GM04504 (cell line): ENCODE results near the gene CHI3L1.

Experiments
- DNase-seq: peaks from one replicate; pipeline ENCODE4 v3.0.0-alpha.2; 2012; ENCODE audit warnings: low read depth

Gene CHI3L1

GRCh38 chr1:203206129-203206687 is 19.7 kb upstream of the CHI3L1 start:
- no peak for DNase-seq

DNA sequence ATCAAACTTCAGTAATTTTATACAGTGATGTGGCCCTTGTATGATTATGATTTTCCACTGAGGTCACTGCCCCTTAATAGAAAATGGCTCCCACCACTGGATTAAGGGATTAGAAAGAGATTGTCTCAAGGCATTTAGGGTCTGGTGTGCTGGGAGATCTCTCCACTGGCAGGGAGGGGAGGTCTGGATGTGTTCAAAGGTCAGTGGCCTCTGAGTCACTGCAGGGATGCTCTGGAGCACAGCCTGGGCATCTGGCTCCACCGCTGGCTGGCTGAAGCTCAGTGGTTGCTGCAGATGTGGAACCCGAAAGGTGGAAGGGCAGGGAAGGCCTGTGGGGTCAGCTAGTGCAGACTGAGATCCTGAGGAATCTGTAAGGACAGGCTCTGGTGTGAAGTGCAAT is 18.3 kb upstream of the CHI3L1 start:
- DNase-seq: no peak

- DNase-seq: peak; percentile 73
Measured at GRCh38 chr1:203202431-203203245, 16.1 kb upstream of the CHI3L1 start.

DNA sequence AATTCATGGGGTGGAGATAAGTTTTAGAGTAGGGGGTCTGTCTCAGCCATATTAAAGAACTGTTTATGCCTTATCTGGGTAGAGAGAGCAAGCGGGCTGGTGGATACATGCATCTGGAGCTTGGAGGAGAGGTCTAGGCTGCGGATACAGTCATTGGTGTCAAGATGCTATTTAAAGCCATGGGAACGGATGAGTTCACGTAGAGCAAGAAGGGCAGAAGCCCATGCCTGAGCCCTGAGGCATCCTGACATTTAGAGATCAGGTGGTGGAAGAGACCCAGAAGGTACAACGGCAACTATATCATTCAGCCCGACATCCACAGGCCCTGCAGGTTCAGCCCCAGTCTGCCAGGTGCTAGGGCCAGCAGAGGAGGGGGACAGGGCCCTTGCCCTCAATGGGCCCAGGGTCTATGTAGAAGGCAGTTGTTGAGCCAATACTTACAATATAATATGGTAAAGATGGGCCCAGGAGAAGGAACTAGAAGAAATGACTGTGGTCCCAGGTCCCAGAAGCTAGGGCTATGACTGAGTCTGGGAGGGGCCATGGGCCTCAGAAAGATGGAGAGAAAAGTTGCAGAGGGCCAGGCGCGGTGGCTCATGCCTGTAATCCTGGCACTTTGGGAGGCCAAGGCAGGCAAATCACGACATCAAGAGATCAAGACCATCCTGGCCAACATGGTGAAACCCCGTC is 15.2 kb upstream of the CHI3L1 start:
- no peak for DNase-seq

GRCh38 chr1:203200916-203201315 is 14.4 kb upstream of the CHI3L1 start:
- no peak for DNase-seq

DNA sequence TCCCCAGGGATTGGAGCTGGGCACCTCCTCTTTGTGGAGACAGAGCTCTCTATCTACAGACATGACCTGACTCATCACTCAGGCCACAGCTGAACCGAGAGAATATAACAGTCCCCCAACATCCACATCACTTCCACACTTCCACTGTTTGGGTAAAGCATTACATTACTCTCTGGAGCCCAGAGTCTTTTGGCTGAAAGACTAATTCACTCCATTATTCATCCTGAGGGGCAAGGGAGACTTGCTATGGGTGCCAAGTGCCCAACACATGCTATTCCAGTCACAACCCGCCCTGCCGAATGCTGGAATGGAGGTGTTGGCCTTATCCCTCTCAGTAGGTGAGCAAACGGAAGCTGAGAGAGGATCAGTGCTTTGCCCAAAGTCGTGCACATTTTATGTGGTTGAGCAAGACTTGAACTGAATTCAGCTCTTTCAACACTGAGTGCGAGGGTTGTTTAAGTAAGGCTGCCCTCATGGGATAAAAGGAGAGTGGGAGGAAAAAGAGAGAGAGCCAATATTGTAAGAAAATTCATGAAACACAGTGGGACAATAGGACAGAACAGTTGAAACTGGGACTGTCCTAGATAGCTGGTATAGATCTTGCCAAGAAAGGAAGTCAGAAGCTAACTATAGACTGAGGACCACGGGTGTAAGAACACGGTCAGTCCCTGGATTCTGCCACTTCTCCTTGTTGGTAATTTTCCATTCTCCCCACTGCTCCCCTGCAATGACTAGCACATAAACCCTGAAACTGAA is 13.5 kb upstream of the CHI3L1 start:
- DNase-seq: peak; percentile 28

DNA sequence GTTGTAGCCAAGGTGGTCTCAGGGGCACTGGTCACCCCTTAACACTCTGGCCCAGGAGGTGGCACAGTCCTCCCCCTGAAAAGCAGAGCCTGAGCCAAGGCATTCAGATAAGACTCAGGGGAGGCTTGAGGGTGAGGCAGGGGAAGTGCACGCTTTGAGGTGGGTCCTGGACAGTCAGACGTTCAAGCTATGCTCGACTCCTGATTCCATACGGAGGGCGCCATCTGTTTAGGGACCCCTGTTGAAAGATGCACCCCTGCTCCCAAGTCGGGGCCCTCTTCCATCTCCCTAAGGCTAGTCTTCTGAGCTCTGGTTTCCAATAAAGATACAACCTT is 12.9 kb upstream of the CHI3L1 start:
- DNase-seq: no peak

- no peak for DNase-seq
Measured at GRCh38 chr1:203199002-203199401, 12.5 kb upstream of the CHI3L1 start.

DNA sequence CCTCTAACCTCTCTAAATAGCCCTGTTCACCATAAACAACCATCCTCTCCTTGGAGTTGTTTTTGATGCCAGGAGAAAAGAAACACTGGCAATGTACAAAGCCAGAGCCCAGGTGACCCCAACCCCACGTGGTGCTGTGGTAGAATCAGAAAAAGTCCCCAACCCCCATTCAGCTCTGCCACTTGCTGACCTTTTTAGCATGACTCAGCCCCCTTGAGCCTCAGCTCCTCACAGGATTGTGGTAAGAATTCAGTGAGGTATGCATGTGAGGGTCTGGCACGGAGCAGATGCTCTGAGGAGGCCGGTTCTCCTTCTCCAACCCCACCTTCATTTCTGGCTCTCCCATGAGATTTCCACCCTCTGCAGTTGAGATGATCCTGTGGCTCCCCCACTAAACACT is 11.1 kb upstream of the CHI3L1 start:
- peak; percentile 34 for DNase-seq

DNA sequence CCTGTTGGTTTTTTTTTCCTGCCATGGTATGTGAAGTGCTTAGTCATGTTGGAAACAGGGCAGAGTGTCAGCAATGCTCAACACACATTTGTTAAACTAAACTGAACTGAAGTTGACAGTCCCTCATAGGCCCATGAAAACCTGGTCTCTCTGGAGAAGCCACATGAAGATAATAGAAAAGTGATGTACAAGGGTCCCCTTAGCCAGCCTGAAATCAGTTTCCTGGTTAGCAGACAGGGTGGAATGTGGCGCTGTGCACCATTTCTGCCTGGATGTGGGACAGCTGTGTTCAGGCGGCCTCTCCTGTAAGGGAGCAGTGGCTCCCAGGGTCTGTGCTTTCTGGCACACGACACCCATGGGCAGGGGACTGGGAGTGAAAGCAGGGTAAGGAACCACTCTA is 9.9 kb upstream of the CHI3L1 start:
- no peak for DNase-seq

GRCh38 chr1:203190949-203191348 is 4.4 kb upstream of the CHI3L1 start:
- DNase-seq: no peak

DNA sequence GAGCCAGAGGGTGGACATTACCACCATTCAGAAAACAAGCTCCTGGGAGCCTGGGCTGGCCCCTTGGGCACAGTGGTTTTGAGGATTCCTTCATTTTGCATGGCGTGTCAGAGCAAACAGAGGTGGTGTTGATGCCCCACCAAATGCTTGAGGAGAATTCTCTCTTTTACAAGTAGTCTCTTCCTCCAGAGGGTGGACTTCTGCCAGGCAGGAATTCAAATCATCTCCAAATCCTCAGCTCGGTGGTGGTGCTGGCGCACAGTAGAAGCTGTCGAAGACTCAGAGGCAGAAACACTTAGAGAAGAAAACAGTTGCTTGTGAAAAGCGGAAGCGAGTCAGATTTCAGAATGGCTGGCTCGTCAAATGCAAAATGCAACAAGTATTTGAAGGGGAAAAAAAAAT is 3.4 kb upstream of the CHI3L1 start:
- no peak for DNase-seq

- DNase-seq: no peak
Measured at GRCh38 chr1:203188686-203189232, 2.3 kb upstream of the CHI3L1 start.

DNA sequence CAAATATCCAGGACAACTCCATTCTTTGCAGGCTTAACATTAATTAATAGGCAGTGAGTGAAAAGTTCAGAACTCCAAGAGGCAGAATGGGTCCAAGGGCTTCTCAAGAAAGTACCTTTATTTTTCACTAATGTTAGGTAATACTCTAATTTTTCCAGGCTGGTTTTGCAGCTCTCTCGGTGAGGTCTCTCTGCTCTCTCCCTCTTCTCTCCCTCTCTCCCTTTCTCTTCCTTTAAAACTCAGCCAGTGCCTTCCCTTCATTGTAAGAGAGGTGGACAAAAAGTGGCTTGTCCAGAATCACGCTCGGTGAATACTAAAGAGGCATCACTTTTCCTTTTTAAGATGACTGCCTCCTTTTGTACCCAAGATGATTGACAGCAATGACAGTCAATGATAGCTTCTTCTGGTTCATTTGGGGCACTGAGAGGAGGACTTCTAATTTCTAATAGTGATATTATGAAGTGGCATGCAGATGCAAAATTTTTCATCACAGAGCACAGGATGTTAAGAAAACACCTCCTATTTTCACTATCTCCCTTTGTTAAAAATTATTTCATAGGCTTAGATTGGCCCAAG is 1.3 kb upstream of the CHI3L1 start:
- no peak for DNase-seq

DNA sequence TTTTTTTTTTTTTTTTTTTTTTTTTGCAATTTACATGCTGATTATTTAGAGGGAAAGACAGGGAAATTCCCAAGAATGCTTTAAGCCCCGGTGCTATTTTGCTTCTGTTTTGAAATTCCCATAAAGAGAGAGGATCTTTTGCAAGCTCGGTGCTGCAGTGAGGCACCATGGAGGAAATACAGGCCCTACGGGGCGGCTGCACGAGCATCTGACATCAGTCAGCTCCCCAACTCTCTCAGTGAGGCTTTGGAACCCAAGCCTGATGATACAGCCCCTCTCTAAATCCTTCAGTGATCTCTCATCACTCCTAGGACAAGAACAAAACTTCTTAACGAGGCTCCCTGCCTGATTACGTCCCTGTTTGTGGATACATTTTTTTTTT is 791 bp upstream of the CHI3L1 start:
- no peak for DNase-seq

DNA sequence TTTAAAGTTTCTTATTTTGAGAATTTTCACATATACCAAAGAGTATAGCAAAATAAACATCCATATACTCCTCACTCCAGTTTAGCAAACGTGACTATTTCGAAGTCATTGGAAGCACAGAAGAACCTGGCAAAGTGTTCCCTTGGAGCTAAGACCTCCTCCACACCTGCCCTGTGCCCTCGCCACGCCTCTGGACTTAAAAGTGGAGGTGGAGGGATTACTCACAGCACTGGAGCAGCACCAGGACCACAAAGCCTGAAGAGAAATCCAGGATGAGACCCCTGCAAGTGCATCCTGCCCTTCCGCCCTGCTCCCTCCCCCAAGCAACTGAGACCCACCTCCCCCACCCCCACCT is 436 bp downstream of the CHI3L1 start:
- no peak for DNase-seq

- no peak for DNase-seq
Measured at GRCh38 chr1:203185585-203185984, 919 bp downstream of the CHI3L1 start.

GRCh38 chr1:203185061-203185461 is 1.4 kb downstream of the CHI3L1 start:
- no peak for DNase-seq

DNA sequence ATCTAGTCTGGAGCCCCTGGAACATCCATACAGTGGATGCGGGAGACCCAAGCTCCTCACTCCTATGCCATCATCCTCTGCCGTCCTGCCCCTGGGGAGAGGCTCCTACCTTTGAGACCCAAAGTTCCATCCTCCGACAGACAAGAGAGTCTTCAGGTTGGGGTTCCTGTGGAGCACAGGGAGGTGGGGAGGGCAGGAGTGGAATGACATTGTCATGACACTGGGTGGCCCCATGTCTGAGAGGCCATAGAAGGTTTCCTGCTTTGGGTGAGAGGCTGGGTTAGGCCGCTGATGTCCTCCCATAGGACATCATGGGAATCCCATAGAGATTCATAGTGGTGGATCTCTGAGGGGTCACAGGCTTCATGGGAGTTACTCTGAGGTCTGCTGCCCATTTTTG is 2.0 kb downstream of the CHI3L1 start:
- no peak for DNase-seq

DNA sequence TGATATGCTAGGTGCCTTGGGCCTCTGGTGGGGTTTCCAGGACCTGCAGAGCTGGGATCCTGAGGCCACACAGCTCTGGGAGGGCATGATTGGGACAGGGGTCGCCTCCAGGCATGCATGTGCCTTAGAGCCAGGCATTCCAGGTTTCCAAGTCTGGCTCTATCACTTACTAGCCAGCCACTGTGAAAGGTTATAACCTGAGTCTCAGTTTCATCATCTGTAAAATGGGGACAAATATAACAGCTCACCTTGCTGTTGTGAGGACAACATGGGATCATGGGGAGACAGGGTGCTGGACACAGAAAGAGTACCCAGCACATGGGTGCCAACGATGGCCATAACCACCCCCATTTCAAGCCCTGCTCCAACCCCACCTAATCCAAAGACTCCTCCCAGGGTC is 2.7 kb downstream of the CHI3L1 start:
- DNase-seq: no peak

DNA sequence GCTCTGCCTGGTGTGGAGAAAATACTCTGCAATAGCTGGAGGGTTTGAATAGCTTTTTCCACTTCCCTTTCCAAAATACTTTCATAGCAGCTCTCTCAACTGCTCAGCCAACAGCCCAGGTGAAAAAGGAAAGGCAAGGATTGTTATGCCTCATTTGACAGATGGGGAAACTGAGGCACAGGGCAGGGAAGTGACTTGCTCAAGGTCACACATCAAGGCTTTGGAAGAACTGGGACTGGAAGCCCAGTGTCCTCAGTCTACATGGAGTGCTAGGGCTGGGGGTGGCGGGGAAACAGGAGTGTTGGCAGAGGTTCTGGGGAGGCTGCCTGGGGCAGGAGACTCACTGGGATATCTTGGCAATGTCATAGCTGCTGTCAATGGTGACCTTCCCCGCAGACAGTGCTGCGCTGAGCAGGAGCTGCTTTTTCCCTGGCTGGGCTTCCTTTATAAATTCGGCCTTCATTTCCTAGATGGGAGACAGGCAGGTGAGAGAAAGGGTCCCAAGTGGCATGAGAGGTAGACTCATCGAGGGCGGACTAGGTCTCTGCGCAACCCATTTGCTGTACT is 4.0 kb downstream of the CHI3L1 start:
- no peak for DNase-seq
